GM10847 (cell line): Measurements from ENCODE around the gene PPT2.

Experiments used
- POLR2A ChIP-seq: IDR thresholded peaks from 2 replicates; pipeline ENCODE4 v1.6.1; 2011; ENCODE audit not compliant: insufficient read length; ENCODE audit errors: extremely low read depth

Gene PPT2

GRCh38 chr6:32147401-32148132 lies 6.4 kb upstream of the PPT2 start:
- TF ChIP-seq POLR2A, result no peak

DNA sequence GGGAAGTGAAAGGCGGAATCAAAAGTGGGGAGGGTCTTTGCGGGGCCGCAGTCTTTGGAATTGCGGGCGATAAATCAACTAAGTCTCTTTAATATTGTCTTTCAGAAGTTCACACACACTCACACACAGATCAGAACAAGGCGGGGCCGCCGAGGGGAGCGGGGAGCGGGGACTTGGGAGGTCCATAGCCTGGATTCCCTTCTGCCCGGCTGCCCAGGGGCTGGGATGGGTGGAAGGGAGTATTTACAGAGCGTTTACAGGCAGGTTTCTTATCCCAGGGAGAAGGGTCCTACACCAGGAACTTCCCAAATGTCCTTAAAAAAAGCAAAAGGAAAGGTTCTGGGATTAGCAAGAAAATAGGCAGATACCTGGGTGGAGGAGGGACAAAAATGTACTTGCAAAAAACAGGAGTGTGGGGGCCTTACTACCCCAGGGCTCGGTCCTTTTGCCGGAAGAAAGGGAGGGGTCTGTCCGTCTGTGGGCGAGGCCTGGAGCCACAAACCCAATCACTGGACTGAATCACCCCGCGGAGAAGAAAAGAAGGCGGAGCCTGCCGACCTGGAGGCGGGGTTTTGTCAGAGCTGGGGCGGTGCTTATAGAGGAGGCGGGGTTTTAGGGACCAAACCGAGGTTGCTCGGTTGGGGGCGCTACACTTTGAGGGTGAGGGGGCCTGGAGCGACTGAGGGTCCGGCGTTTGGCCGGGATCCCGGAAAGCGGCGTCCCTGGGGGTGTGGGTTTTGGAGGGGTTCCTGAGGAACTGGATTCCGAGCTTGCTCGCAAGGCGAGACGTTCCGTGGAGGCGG lies 5.5 kb upstream of the PPT2 start:
- TF ChIP-seq POLR2A, result no peak

DNA sequence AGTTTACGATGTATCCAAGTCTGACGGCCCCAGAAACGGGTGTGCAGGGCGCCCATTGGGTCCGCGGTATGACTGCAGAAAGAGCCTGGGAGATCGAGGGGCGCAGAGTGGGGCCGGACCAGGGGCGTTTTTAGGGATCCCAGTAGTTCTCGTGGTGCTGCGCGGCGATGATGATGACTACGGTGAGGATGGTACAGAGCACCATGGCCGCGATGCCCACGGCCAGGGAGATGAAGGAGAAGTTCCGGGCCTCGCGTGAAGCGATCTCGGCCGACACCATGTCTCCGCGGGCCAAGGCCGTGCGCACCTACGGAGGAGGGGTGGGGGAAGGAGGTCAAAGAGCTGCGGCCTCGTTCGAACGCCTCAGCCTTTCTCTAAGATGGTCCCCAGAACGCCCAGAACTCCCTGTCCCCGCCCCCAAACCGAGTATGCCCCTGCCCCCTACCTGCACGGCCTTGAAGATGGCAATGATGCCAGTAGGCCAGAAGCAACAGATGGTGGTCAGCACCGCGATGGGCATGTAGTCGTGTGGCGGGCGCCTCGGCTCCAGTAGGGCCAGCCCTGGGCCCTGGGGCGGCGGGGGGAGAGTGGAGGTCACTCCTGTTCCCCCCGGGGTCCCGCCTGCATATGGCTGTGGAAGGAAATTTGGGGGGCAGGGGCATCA lies 4.7 kb upstream of the PPT2 start:
- no peak for TF ChIP-seq POLR2A

DNA sequence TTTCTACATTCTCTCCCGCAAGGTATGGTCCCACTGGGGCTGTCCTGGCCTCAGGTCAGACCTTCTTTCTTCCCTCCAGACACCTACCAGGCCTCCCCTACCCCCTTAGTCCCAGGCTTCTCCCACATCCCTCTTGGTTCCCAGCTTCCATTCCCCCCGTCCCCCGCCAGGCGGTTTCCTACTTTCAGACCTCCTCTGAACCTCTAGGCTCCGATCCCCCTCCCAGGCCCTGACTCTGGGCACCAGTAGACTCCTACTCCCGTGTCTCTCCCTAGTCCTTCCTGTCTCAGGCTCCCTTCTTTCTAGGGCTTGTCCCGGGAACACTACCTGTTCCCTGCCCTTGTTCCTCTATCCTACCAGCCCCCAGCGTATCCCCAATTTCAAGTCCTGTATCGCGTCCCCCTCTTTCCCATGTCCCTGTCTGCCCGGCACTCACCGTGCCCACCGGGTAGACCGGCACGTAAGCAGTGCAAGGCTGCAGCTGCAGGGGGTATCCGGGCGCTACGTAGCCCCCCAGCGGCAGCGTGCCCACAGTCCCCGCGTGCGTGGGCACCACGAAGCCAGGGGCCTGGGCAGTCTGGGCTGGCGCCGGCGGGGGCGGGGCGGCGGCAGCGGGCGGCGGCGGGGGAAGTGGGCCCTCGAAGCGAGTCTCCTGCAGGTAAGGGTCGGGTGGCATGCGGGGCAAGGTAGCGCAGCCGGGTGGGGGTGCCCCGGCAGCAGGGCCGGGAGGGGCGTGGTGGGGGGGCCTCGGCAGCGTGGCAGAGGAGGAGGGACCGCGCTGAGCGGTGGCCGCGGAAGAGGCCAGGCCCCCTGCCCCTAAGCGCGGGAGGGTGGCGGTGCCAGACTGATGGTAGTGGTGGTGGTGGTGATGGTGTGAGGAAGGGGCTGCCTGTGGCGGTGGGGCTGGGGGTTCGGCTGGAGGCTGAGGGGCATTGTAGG lies 3.7 kb upstream of the PPT2 start:
- TF ChIP-seq POLR2A, result no peak

DNA sequence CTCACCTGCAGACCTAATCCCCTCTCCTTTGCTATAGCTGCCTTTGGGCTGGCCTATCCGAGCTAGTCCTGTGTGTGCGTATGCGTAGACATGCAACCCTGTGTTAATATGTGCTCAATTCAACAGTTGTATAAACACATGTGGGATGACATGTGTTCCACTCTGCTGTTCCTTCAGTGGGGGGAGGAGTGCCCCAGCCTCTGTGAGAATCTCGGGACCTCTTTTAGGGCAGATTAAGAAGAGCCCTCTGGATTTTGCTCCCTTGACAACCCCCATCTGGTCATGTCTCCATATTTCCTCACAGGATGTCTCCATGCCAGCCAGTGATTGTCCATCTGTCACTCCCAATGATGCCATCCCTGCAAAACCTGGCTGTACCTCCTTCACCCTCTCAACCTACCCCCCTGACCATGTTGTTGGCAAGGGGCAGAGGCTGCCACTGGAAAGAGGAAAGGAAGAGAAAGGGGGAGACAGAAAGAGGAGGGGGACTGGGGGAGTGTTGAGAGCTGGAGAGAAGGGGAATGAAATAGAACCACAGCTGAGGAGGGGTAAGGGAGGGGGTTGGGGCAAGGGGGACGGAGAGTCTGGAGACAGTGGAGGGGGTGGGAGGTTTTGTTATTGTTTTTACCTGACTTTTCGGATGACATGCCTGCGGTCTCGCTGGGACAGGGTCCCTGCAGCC lies 2.6 kb upstream of the PPT2 start:
- no peak for TF ChIP-seq POLR2A

- TF ChIP-seq POLR2A, result no peak
Observed at GRCh38 chr6:32151863-32152768, 1.8 kb upstream of the PPT2 start, which contains the start of gene PRRT1. Gene PRRT1 (minus strand): TSS chr6:32151939. CDS start chr6:32151827, 112 bp downstream.

DNA sequence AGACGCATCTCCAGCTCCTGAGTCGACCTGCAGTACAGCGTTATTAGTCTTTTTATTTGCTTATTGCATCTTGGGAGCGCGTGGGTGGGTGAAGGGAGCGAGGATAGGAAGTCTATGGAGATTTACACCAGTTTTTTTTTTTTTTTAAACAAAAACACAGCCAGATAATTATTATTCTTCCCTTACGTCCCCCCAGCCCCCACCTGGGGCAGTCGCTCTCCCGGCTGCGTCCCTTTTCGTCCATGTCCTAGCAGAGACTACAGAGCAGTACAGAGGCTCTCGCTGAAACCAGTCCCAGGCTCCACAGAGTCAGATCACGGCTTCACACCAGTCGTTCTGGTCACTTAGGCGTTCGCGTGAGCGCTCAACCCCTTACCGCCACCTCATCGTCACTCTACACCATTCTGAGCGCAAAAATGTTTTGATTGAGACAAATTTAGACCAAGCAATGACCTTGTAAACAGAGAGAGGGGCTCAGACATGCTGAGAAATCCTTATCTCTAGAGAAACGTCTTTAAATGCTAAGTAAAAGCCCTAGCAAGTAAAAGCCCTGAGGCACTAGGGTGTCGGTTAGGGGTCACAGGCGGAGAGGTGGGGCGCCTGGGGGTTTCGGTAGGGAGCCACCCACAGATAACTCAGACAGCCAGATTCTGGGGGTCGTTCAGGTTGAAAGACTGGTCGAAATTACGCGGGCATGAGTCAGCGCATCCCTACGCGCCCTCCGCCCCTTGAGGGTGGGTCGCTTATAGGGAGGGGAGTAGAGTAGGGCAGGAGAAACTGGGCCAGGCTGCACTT lies 975 bp upstream of the PPT2 start:
- TF ChIP-seq POLR2A, result no peak

GRCh38 chr6:32154514-32155161 lies 697 bp downstream of the PPT2 start:
- TF ChIP-seq POLR2A, result no peak

DNA sequence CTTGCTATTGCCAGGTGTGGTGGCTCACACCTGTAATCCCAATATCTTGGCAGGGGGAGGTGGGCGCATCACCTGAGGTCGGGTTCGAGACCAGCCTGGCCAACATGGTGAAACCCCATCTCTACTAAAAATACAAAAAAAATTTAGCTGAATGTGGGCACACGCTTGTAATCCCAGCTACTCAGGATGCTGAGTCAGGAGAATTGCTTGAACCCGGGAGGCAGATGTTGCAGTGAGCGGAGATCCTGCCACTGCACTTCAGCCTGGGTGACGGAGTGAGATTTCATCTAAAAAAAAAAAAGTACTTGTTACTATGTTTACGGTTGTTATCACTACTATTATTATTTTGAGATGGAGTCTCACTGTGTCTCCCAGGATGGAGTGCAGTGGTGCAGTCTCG lies 3.0 kb downstream of the PPT2 start:
- TF ChIP-seq POLR2A, result no peak

DNA sequence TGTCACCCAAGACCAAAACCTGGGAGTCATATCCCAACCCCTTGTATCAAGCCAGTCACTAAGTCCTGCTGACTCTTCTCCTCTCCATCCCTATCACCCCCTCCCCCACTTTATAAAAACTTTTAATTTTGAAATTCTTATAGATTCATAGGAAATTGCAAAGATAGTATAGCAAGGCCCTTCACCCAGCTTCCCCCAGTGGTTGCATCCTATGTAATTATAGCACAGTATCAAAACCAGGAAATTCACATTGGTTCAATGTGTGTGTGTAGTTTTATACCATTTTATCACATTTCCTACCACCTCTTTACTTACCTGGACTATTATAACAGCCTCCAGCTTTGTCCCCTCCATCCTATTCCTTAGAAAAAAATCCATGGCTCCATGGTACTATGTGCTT lies 4.1 kb downstream of the PPT2 start:
- TF ChIP-seq POLR2A, result no peak

DNA sequence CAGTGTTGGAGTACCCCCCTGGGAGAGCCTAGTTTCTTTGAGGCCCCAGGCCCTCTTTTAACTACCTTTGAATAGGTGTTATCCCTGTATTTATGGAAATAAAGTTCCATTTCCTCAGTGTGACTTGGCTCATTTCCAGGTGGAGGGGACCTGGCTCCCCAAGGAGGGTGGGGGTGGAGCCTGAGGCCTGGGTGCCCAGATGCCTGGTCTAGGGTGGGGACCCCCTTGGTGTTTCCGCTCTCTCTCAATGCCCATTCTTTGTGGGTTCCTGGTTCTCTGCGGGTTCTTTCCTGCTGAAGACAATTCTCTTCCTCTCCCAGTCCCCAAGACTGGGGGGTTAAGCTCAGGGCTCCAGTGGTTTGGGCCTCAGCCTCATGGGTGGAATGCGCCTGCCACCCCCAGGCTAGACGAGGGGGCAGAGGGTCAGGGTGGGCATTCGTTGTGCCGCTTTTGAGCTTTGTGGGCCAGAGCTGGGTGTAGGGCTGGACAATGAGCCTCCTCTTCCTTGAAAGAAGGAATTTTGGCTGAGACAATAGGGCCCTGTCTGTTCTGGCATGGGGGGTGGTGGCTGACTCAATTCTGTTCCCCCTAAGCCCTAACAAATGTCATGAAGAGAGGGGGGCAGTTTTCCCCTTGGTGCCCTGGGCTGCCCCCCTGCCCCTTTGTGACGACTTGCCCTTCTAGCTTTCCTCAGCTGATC lies 9.8 kb downstream of the PPT2 start:
- no peak for TF ChIP-seq POLR2A

DNA sequence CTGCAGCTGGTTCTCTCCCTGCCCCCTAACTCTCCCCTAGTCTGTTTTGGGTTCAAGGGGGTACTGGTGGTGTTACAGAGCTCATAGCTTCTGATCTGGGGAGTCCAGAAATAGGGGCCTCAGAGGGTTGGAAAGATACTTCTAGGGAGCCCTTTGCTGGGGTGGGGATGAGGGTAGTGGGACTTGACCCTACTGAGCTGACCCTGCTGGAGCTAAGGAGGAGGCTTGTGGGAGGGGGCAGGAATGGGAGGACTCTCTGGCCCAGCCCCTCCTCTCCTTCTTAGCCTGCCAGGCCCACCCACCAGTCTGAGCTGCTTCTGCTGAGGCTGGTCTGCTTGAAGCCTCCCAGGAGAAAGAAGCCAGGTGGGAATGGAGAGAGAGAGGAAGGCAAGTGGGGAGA lies 10.4 kb downstream of the PPT2 start, which contains the start of gene EGFL8:
EGFL8 (plus strand) TSS at position 301 of the 400 bp plus-strand sequence. CDS start 1,571 bp downstream, outside the sequence.
- no peak for TF ChIP-seq POLR2A
